Ascending aorta (tissue), 2 donors: ENCODE measurements around the gene RCOR3. TPM values are rescaled to one million over a fixed set of nuclear protein-coding genes. Genes with fewer than 3 reads are reported as not detected.

Source experiments
- DNase-seq, 2 donors: peaks; one replicate each; pipeline ENCODE4 v3.0.0-alpha.2; 2019; ENCODE audit warnings: low spot score in 2 of 2
- H3K27ac ChIP-seq, 2 donors: fragments of 200-600 bp; sonication (generic); one replicate each; pipeline ENCODE4 v1.5.1; 2016 to 2017; ENCODE audit warnings: mild to moderate bottlenecking in 1 of 2
- H3K27me3 ChIP-seq: fragments of 200-600 bp; sonication (generic); one replicate; pipeline ENCODE4 v1.5.1; 2017
- H3K36me3 ChIP-seq, 2 donors: fragments of 200-600 bp; sonication (generic); one replicate each; pipeline ENCODE4 v1.5.1; 2016
- H3K4me1 ChIP-seq, 2 donors: fragments of 200-600 bp; sonication (generic); one replicate each; pipeline ENCODE4 v1.5.1; 2016 to 2017; ENCODE audit warnings: mild to moderate bottlenecking in 1 of 2
- H3K4me3 ChIP-seq, 2 donors: fragments of 200-600 bp; sonication (generic); one replicate each; pipeline ENCODE4 v1.5.1; 2016 to 2017; ENCODE audit warnings: mild to moderate bottlenecking in 1 of 2
- H3K9me3 ChIP-seq, 2 donors: fragments of 200-600 bp; sonication (generic); one replicate each; pipeline ENCODE4 v1.5.1; 2016
- intact Hi-C: fragments of 100-400 bp; cut with DNase I; formaldehyde crosslinking; loops from one replicate; pipeline ENCODE4 v1.15.1; 2023
- total RNA-seq: library from RNA; depleted of rRNA; stranded (reverse); fragments of >200 nt; gene quantifications from one replicate; pipeline ENCODE4 v1.1.0, GENCODE V29; 2016
- TF ChIP-seq, protein P1 (sequence below), 3 experiments: fragments of 200-600 bp in 2 of 3; fragments of 450-650 bp in 1 of 3; sonication (generic) in 2 of 3; IDR thresholded peaks; one replicate each; pipeline ENCODE4 v1.5.1; 2016 to 2019; ENCODE audit warnings: antibody characterized with exemption in 3 of 3, mild to moderate bottlenecking in 1 of 3, moderate library complexity in 1 of 3

RCOR3 gene
- total RNA-seq, 1 donor from 2014 or later: 10.3 TPM

- peaks cover 44 to 69% of the 10 kb centered on the region in 2 donors for H3K36me3 ChIP-seq
- no peak overlapping the region for H3K4me3 ChIP-seq
- no peaks in the 10 kb centered on the region for H3K9me3 ChIP-seq
- intact Hi-C loops: no loop called here
- H3K27me3 ChIP-seq: no peaks in the 10 kb centered on the region
- TF ChIP-seq, protein P1, sequence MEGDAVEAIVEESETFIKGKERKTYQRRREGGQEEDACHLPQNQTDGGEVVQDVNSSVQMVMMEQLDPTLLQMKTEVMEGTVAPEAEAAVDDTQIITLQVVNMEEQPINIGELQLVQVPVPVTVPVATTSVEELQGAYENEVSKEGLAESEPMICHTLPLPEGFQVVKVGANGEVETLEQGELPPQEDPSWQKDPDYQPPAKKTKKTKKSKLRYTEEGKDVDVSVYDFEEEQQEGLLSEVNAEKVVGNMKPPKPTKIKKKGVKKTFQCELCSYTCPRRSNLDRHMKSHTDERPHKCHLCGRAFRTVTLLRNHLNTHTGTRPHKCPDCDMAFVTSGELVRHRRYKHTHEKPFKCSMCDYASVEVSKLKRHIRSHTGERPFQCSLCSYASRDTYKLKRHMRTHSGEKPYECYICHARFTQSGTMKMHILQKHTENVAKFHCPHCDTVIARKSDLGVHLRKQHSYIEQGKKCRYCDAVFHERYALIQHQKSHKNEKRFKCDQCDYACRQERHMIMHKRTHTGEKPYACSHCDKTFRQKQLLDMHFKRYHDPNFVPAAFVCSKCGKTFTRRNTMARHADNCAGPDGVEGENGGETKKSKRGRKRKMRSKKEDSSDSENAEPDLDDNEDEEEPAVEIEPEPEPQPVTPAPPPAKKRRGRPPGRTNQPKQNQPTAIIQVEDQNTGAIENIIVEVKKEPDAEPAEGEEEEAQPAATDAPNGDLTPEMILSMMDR (IDR thresholded peaks at IDR 0.05): no peak
- no peak overlapping the region for H3K27ac ChIP-seq
- no peak for DNase-seq
- H3K4me1 ChIP-seq: no peaks in the 10 kb centered on the region
Observed at GRCh38 chr1:211285196-211285595, 26.0 kb downstream of the RCOR3 start.

GRCh38 chr1:211287218-211287617, 28.1 kb downstream of the RCOR3 start:
- Histone ChIP-seq H3K4me1 (no peaks in the 10 kb centered on the region), H3K36me3 (peaks cover 57 to 64% of the 10 kb centered on the region in 2 donors), H3K9me3 (no peaks in the 10 kb centered on the region), H3K27me3 (no peaks in the 10 kb centered on the region), H3K4me3 (no peak overlapping the region), H3K27ac (no peak overlapping the region)
- TF ChIP-seq, protein P1 (IDR thresholded peaks at IDR 0.05): no peak
- DNase-seq: no peak
- intact Hi-C loops: no loop called here

GRCh38 chr1:211292411-211292810, 33.2 kb downstream of the RCOR3 start:
- H3K27ac ChIP-seq: no peak overlapping the region
- DNase-seq: no peak
- intact Hi-C loops: no loop called here
- H3K9me3 ChIP-seq: no peaks in the 10 kb centered on the region
- H3K4me3 ChIP-seq: no peak overlapping the region
- H3K4me1 ChIP-seq: no peaks in the 10 kb centered on the region
- H3K36me3 ChIP-seq: peaks cover 58 to 70% of the 10 kb centered on the region in 2 donors
- TF ChIP-seq, protein P1 (IDR thresholded peaks at IDR 0.05): no peak
- no peaks in the 10 kb centered on the region for H3K27me3 ChIP-seq

GRCh38 chr1:211296396-211296795, 37.2 kb downstream of the RCOR3 start:
- Histone ChIP-seq H3K27me3 (no peaks in the 10 kb centered on the region), H3K4me3 (no peak overlapping the region), H3K27ac (no peak overlapping the region), H3K4me1 (no peaks in the 10 kb centered on the region), H3K9me3 (no peaks in the 10 kb centered on the region), H3K36me3 (peaks cover 35 to 61% of the 10 kb centered on the region in 2 donors)
- intact Hi-C loops: no loop called here
- DNase-seq: no peak
- TF ChIP-seq, protein P1 (IDR thresholded peaks at IDR 0.05): no peak

DNA sequence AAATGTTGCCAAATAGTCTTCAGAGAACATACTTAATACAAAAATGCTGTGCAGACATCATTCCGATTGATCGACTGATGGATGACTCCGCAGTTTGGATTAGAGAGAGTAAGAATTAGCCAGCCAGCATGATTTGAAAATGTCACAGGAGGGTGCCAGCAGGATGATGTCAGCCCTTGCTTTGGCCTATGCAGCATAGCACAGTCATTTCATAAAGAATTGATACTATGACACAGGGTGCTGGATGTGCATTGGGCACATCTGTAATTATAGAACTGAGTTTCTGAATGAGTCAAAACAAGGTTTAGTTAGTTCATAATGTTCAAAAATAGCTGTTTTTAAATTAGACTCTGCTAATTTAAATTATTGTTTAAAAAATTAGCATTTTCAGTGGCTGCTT, 45.9 kb downstream of the RCOR3 start:
- no peaks in the 10 kb centered on the region for H3K4me1 ChIP-seq
- intact Hi-C loops: no loop called here
- H3K9me3 ChIP-seq: no peaks in the 10 kb centered on the region
- no peaks in the 10 kb centered on the region for H3K27me3 ChIP-seq
- TF ChIP-seq, protein P1 (IDR thresholded peaks at IDR 0.05): no peak
- H3K4me3 ChIP-seq: no peak overlapping the region
- H3K36me3 ChIP-seq: peaks cover 0 to 31% of the 10 kb centered on the region in 2 donors
- DNase-seq: no peak
- H3K27ac ChIP-seq: no peak overlapping the region

- Histone ChIP-seq H3K9me3 (no peaks in the 10 kb centered on the region), H3K4me1 (no peaks in the 10 kb centered on the region), H3K4me3 (no peak overlapping the region), H3K36me3 (peaks cover 15 to 42% of the 10 kb centered on the region in 2 donors), H3K27ac (no peak overlapping the region), H3K27me3 (no peaks in the 10 kb centered on the region)
- intact Hi-C loops: no loop called here
- TF ChIP-seq, protein P1 (IDR thresholded peaks at IDR 0.05): no peak
- DNase-seq: no peak
Observed at GRCh38 chr1:211309617-211310016, 50.5 kb downstream of the RCOR3 start.
